Non-pigmented ciliary epithelial cell (primary cell): ENCODE data around the gene MAB21L2.

ENCODE experiments used
- DNase-seq: peaks from one replicate; pipeline ENCODE4 v3.0.0-alpha.2; 2010; ENCODE audit warnings: low read depth

MAB21L2 gene

GRCh38 chr4:150577796-150578195 is 4.2 kb upstream of the MAB21L2 start:
- DNase-seq: no peak

DNA sequence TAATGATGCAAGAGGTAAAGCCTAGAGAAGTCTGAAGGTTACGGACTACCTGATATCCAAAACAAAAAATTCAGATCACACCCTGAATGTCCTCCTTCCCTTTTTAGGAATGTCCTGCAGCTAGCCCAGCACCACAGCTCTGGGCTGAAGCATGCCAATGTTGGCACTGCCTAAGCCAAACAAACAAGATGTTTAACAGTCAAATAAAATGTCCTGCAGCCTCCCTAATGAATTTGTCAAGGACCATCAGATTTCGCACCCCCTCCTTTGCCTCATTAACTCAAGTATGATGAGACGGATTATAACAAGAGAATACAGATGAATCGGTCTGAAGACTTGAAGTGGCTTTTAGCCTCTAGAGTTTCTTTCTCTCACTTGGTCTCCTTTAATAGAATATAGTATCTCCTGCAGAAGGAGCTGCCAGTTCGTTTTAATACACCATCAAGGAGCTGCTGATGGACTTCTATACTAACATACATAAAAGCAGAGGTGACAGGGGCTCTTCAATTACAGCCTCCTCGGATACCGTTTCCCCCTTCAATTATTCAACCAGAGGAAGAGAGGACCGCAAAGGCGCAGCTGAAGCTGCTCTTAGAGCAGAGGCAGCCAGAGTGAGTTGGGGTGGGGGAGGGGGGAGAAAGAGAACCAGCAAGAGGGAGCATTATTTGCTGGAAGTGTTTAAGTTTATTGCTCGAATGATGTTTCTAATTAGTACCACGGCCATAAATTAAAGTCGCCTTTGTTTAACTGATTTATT is 3.0 kb upstream of the MAB21L2 start:
- no peak for DNase-seq

DNA sequence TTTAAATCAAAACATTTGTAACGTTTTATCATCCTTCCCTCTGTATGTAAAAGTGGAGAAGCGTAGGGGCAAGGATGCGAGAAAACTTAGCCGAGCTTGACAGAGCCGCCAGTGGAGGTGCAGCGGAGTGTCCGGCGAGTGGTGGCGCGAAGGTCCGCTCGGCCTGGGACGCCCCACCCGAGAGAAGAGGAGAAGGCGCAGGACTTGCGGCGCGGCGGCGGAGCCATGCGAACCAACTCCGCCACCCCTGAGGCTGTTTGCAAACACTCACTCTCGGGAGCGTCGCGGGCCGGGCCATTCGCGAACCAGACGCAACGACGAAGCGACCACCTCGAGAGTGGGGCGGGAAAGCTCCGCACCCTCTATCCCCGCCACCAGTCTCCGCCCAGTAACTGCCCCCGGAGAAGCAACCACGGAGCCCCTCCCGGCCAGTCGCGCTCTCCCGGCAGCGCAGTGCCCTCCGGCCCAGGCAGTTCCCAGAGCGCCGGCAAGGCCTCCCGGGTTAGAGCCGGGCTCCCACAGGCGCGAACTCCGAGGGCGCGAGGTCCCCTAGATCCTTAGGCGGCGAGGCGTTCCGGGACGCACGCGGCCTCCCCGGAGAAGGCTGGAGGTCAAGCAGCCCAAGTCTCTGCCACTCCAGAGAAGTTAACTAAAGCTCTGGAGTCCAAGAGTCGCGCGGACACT is 2.3 kb upstream of the MAB21L2 start:
- DNase-seq: no peak

GRCh38 chr4:150580306-150580705 is 1.6 kb upstream of the MAB21L2 start:
- no peak for DNase-seq

GRCh38 chr4:150581056-150581605 is 820 bp upstream of the MAB21L2 start:
- DNase-seq: no peak

GRCh38 chr4:150581641-150582051 is 305 bp upstream of the MAB21L2 start:
- peak; percentile 85 for DNase-seq

DNA sequence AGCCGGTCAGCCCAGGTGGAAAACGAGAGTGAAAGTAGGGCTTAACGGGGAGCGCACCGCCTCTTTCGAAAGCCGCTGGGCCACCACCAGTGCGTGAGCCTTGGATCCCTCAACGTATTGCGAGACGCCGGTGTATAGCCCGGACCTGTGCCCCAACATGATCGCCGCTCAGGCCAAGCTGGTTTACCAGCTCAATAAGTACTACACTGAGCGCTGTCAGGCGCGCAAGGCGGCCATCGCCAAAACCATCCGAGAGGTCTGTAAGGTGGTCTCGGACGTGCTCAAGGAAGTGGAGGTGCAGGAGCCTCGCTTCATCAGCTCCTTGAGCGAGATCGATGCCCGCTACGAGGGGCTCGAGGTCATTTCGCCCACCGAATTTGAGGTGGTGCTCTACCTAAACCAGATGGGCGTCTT is 929 bp downstream of the MAB21L2 start:
- DNase-seq: no peak

DNA sequence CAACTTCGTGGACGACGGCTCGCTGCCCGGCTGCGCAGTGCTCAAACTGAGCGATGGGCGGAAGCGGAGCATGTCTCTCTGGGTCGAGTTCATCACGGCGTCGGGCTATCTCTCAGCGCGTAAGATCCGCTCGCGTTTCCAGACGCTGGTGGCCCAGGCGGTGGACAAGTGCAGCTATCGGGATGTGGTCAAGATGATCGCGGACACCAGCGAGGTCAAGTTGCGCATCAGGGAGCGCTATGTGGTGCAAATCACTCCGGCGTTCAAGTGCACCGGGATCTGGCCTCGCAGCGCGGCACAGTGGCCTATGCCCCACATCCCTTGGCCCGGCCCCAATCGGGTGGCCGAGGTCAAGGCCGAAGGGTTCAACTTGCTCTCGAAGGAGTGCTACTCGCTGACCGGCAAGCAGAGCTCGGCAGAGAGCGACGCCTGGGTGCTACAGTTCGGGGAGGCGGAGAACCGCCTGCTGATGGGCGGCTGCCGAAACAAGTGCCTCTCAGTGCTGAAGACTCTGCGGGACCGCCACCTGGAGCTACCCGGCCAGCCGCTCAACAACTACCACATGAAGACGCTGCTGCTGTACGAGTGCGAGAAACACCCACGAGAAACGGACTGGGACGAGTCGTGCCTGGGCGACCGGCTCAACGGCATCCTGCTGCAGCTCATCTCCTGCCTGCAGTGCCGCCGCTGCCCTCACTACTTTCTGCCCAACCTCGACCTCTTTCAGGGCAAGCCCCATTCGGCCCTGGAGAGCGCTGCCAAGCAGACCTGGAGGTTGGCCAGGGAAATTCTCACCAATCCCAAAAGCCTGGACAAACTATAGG is 1.5 kb downstream of the MAB21L2 start:
- DNase-seq: no peak

- no peak for DNase-seq
Measured at GRCh38 chr4:150584111-150584915, 2.4 kb downstream of the MAB21L2 start.

GRCh38 chr4:150585611-150586010 is 3.7 kb downstream of the MAB21L2 start:
- DNase-seq: no peak

- no peak for DNase-seq
Measured at GRCh38 chr4:150586162-150586810, 4.3 kb downstream of the MAB21L2 start.

DNA sequence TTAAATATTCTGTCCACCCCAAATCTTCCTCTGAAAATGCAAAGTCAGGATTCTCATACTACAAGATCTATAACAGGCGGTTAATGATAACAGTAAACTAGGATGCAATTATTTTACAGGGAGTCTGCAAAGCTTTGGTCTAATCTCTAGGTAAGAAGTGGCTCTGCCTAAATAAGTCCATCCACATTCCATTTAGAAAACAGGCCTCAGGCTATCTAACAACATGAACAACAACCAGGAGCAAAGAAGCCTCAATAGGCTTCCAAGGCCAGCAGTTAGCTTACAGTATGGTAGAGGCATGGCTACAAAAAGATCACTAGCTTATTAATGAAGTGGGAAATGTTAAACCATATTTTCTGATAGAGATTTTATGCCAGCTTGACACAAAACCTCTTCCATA is 6.4 kb downstream of the MAB21L2 start:
- DNase-seq: no peak

GRCh38 chr4:150589157-150589556 is 7.2 kb downstream of the MAB21L2 start:
- DNase-seq: no peak

- no peak for DNase-seq
Measured at GRCh38 chr4:150590631-150591030, 8.7 kb downstream of the MAB21L2 start.

- no peak for DNase-seq
Measured at GRCh38 chr4:150591406-150591805, 9.5 kb downstream of the MAB21L2 start.

GRCh38 chr4:150591904-150592303 is 10.0 kb downstream of the MAB21L2 start:
- no peak for DNase-seq

DNA sequence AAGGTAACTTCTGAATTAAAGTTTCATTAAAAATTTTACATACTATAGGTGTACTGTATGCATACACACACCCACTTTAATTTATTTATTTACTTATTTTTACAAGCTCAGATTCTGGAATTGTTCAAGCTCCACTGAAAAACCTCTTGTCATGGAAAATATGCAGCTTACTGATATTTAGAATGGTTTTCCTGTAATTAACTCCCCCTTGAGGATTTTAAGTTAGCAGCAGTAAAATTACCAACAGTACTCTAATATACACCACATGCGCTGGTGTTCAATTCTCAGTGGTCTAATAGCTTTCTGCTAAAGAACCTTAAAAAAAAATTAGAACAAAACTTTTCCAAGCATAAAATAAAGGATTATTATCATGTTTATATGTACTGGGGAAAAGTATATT is 12.0 kb downstream of the MAB21L2 start:
- no peak for DNase-seq

DNA sequence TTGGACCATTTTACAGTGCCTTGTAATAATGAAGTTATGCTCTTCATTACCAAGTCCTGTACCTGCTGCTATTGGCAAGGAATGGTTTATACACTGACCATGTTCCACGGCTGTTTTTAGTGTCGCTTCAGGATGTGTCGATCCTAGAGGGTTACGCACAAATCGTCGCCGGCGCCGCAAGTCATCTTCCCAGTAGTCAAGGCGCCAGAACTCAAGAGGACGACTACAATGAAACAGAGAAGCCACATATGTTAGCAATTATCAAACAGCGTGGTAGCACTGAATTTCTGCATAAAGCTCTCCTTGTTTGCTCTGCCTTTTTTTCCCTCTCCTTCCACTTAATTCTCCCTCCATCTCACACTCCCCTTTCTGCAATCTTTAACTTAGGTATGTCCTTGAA is 17.0 kb downstream of the MAB21L2 start:
- no peak for DNase-seq

DNA sequence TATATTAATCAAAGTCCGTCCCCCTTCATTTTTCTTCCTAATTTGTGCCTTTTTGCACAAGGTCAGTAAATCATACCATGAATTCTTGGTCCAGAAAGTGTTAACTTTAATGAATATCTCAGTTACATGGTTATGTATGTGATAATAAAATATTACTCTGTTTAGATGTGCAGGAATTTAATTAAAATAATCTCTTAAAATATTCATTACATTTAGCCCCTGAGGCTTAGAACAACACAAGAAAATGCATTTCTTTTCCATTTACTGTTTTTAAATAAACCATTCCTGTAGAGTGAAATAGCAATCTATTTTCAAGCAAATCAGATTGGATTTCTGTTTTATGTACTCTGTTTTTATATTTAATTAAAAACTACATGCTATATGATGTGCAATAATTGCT is 17.6 kb downstream of the MAB21L2 start:
- DNase-seq: no peak

DNA sequence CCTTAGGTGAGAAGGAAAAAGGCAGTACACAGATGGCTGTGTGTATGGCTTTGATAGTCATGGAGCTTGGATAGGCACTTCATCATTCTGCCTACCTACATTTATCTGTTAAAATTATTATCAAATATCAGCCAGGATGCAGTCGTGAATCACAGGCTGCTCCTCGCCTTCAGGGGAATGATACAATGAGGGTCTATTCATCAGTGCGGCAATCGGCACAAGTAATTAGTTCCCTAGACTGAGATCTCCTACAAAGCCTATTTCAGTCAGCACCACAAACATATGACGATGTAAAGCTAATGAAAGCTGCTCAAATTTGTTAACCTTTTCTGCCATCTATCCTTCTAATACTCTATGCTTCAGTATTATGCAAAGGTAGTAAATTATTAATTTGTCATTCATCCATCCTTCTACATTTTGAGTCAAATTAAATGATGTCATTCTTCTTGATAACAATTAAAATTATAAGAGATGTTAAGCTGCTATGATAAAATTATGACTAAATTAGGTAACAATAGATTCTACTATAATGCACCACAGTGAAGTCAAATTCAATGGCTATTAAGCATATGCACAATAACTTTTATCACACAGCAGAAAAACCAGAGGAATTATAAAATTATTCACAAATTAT is 19.0 kb downstream of the MAB21L2 start:
- DNase-seq: no peak

- no peak for DNase-seq
Measured at GRCh38 chr4:150609131-150609530, 27.2 kb downstream of the MAB21L2 start.
